HS-27A (cell line): ENCODE data around the gene PROP1.
"Not testable (repeated sequence)": the region's sequence is repeated elsewhere in the genome, so short reads cannot be mapped to it uniquely, and the experiment has no call there.

Experiments
- DNase-seq: peaks from one replicate; pipeline ENCODE4 v3.0.0-alpha.2; 2012; ENCODE audit warnings: low read depth, missing footprints

PROP1 gene

DNA sequence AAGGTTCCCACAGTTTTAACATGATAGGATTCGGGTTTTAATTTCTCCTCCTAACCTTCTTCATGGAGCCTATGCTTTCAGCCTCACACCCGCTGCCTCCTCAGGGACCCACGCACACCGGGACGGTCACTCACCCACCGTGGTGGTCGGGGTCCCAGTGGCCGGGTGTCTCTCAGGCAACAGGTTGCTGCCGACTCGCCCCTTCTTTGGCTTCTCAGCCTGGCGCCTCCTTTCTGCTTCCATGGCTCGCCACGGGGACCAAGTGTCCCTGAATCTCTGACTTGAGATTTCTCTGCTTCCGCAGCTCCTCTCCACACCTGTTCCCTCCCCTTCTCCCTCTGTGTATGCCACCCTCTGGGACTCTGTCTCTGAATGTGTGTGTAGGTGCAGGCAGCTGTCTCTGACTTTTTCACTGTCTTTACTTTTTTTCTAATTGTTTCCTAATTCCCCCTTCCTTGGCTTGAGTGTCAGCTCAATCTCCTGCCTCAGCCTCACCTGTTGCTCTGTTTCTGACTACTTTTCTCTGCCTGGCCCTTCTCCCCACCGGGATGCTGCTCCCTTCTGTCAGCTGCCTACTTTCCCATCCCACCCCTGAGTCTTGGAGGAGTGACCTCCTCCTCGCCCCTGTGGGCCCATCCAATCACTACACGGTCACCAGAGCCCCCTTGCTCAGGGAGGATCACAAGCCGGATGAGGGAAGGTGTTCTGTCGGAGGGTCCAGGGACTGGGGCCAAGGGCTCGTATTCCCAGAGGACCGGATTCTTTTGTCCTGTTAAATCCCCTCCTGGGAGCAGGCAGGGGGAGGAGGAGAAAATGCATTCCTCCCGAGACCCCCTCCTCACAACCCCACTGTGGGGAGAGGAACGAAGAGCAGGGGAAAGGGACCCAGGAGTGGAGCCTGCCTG, at the start of gene PROP1:
TSS of gene PROP1 (minus strand) at position 552 of the 905 bp plus-strand sequence. CDS start at position 243, 309 bp downstream.
- DNase-seq, result no peak

- DNase-seq, result not testable (repeated sequence)
Observed at GRCh38 chr5:178019379-178020030, 23.5 kb upstream of the PROP1 start.

DNA sequence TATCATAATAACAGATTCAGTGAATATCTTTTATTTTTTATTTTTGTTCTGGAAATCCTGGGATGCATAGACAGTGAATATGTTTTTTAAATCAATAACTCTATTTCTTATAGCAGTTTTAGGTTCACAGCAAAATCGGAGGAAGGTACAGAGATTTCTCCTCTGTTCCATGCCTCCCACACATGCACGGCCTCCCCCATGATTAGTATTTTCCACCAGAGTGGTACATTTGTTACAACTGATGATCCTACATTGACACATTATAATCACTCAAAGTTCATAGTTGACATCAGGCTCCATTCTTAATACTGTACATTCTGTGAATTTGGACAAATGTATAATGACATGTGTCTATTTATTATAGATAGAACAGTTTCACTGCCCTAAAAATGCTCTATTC, 16.7 kb upstream of the PROP1 start:
- not testable (repeated sequence) for DNase-seq

DNA sequence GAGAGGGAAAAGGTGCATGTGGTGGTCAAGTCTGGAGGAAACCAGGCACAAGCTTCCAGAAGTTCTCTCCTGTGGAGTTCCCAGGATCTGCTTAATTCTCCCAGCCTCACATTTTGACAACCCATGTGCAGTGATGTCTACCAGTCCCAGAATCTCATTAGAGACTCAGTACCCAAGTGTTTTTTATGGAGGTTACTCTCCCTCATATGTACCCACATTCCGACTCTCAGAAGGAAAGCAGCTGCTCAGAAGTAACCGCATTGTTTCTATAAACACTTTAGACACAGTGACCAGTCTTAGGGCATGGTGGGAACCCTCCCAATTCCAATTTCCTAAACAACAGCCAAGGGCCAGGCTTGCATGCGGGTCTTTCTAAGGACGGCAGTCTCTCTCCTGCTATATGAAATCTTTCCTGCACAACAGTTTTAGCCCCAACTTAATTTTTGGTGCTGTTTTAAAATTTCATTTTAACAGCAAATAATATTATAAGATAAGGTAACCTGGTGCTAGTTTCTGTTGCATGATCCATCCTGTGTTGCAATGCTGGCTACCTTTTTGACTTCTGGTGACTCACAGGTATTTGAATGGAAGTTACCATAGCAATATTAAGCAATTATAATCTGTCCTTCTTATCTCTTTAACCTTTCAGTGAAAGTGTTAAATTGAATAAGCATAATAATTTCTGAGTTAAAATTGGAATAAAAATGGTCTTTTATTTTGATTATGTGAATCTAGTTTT, 15.9 kb upstream of the PROP1 start:
- not testable (repeated sequence) for DNase-seq

DNA sequence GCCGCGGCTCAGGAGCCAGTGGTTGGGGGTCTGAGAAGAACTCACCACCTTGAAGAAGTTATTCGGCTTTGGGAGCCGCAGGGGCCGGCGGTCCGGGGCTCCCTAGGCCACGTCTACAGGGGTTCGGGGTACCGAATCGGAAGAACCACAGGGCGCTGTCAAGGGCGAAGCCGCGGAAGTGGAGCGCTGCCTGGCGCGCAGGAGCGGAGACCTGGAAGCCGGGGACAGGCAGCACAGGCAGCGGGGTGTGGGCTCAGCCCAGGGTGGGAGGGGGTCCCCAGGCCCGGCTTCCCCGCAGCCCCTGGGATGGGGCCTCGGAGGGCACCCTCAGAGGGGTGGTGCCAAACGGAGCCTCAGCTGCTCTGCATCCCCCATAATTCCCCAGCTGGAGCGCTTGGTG, 11.2 kb upstream of the PROP1 start:
- DNase-seq, result not testable (repeated sequence)

GRCh38 chr5:178006536-178007231, 10.6 kb upstream of the PROP1 start:
- DNase-seq, result not testable (repeated sequence)

DNA sequence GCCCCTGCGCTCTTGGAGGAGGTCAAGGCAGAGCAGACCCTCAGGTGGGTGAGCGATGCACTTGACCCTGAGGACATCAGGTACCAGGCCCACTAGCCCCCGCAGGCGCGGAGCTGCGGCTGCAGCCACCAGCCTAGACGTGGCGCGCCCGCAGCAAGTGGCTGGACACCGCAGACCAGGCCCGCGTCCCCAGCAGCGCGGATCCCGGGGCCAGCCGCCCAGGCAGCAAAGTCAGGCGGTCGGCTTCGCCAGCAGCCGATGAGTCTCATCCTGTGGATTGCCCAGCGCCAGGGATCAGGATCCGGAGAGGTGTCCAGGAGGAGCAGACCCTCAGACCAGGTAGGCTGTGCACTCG, 10.1 kb upstream of the PROP1 start:
- DNase-seq, result not testable (repeated sequence)

DNA sequence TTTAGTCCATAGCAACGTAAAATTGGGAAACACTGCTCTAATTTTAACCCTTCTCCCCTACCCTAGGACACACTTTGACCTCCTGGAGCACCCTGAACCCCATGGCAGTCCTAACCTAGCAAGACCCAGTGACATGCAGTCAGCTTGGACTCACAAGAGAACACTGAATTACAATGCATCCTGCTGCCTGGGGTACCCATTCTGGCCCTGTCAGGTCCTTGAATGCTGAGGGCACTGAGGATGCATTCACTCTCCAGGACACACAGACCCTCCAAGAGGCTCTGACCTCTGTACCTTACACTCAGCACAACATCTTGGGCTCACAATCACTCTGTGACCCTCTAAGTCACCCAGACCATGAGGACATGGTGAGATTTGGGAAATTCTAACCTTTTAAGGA, 1.8 kb upstream of the PROP1 start:
- no peak for DNase-seq

DNA sequence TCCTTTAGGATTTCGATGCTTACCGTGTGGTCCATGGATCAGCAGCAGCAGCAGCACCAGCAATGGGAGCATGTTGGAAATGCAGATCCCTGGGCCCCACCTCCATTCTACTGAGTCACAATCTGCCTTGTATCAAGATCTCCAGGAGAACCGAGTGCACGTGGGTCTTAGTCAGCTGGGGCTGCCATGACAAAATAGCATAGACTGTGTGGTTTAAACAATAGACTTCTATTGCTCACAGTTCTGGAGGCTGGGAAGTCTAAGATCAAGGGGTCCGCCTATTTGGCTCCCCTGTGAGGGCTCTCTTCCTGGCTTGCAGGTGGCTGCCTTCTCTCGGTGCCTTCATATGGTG, 1.3 kb upstream of the PROP1 start:
- no peak for DNase-seq

- DNase-seq, result no peak
Observed at GRCh38 chr5:177996660-177997318, 747 bp upstream of the PROP1 start.

DNA sequence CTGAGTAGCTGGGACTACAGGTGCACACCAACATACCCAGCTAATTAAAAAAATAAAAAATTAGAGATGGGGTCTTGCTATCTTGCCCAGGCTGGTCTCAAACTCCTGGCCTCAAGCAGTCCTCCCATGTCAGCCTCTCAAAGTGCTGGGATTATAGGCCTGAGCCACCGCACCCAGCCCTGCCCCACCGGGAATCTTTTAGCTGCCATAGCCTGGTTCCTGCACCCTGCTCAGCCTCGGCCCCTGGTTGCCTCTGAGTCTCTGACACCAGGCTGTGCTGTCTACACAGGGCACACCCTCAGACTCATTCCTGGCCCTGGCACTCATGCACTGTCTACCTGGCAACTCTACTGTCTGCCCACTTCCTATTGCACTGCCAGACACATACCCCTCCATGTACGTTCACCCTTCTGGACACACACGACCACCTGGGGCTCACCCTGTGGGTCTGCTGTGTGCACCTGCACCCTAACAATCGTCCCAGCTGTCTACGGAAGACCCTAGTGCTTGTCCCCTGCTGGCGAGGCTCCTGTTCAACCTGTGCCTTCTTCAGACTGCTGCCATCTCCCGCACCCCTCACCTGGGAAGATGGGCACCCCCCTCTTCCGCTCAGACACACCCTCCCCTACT, 1.4 kb downstream of the PROP1 start:
- DNase-seq, result no peak

- DNase-seq, result no peak
Observed at GRCh38 chr5:177994063-177994462, 2.0 kb downstream of the PROP1 start.

- no peak for DNase-seq
Observed at GRCh38 chr5:177992466-177992865, 3.6 kb downstream of the PROP1 start.

DNA sequence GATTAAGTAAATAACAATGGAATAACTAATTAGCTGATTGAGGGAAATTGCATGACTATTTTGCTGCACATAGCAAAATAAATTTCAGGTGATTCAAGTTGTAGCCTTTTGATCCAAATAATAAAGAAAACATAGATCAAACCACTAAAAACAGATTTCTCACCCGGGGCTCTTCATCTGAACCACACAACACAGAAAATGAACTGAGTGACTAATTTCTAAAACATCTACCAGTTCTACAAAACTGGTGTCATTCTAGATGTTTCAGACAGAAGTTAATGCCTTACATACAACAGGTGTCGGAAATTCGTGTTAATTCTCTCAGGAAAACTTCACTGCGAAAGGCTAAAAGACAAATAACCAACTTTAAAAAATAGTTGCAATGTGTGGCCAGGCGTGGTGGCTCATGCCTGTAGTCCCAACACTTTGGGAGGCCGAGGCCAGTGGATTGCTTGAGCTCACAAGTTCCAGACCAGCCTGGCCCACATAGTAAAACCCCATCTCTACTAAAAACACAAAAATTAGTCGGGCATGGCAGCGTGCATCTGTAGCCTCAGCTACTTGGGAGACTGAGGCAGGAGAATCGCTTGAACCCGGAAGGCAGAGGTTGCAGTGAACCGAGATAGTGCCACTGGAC, 6.9 kb downstream of the PROP1 start:
- DNase-seq, result no peak

GRCh38 chr5:177987326-177987725, 8.7 kb downstream of the PROP1 start:
- no peak for DNase-seq

- DNase-seq, result no peak
Observed at GRCh38 chr5:177985430-177986040, 10.5 kb downstream of the PROP1 start.

DNA sequence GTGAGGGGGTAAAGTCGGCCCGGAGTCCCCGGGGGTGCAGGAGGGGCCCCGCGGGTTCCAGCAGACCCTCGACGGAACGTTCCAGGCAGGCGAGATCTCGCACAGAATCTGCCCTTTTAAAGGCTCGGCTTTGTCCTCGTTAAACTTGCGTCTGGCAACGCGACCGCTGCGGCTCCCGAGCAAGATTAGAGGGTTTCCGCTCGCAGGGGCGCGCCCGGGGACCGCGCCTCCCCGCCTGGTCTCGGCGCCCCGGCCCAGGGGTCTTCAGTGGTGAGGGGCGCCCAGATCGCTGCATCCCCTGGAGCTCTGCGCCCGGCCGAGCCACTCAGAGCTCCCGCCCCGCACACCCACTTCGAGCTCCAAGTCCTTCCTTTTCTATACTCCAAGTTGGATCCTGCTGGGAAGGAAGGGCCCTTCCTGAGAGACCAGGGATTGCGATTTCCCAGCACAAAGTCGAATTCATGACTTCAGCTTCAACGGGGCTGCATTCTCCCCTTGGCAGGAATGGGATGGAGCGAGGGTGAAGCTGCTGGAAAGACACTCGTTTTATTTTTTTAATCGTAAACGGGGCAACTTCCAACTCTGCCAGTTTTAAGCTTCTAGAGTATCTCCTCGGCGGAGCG, 11.3 kb downstream of the PROP1 start:
- DNase-seq, result no peak

- no peak for DNase-seq
Observed at GRCh38 chr5:177983763-177984583, 12.1 kb downstream of the PROP1 start.

DNA sequence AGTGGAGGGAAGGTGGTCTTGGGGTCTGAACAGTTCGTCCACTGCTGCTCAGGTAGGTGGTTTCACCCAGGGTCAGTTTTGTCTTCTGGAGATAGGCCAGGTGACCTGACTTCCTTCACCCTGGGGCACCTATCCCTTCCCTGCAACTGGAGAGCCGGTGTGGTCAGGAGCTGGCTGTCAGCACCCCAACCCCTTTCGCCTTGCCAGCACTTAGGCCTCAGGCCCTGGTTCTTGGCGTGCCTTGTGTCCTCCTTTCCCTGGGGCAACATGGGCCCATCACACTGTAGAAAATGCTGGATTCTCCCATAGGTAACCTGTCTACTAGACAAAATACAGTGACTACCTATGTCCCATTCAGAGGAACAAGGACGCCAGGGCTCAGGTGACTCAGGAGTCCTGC, 13.1 kb downstream of the PROP1 start:
- DNase-seq, result no peak
